HTERT RPE-1 (cell line): ENCODE measurements around the gene RNASE8.

Source experiments
- in situ Hi-C: fragments of 300-500 bp; cut with MboI; formaldehyde crosslinking; loops from 4 replicates; pipeline ENCODE4 v1.14.3; 2020; ENCODE audit warnings: low sequenced_read_pairs

The RNASE8 gene

GRCh38 chr14:21071225-21072030 is 13.8 kb downstream of the RNASE8 start:
- in situ Hi-C loops: no loop called here

- in situ Hi-C loops: no loop called here
Measured at GRCh38 chr14:21072031-21072473, 14.4 kb downstream of the RNASE8 start.

DNA sequence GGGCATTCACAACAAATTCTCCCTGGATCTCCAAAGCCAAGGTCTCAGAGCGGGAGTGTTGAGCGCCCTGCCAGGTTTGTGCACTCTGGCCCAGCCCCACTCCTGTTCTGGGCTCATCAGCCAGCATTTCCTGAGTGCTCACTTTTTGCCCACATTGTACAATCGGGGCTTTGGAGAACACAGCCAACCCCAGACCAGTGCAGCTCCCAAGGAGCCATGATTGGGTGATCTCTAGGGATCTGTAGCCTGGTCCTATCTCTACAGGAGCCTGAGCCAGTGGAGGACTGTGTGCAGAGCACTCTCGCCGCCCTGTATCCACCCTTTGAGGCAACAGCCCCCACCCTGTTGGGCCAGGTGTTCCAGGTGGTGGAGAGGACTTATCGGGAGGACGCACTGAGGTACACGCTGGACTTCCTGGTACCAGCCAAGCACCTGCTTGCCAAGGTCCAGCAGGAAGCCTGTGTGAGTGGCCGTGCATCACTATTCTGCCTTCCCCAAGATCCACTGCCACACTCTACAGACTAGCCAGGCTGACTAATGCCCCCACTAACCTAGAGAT is 15.2 kb downstream of the RNASE8 start:
- in situ Hi-C loops: no loop called here

DNA sequence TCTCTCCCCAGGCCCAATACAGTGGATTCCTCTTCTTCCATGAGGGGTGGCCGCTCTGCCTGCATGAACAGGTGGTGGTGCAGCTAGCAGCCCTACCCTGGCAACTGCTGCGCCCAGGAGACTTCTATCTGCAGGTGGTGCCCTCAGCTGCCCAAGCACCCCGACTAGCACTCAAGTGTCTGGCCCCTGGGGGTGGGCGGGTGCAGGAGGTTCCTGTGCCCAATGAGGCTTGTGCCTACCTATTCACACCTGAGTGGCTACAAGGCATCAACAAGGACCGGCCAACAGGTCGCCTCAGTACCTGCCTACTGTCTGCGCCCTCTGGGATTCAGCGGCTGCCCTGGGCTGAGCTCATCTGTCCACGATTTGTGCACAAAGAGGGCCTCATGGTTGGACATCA is 16.3 kb downstream of the RNASE8 start:
- in situ Hi-C loops: no loop called here

DNA sequence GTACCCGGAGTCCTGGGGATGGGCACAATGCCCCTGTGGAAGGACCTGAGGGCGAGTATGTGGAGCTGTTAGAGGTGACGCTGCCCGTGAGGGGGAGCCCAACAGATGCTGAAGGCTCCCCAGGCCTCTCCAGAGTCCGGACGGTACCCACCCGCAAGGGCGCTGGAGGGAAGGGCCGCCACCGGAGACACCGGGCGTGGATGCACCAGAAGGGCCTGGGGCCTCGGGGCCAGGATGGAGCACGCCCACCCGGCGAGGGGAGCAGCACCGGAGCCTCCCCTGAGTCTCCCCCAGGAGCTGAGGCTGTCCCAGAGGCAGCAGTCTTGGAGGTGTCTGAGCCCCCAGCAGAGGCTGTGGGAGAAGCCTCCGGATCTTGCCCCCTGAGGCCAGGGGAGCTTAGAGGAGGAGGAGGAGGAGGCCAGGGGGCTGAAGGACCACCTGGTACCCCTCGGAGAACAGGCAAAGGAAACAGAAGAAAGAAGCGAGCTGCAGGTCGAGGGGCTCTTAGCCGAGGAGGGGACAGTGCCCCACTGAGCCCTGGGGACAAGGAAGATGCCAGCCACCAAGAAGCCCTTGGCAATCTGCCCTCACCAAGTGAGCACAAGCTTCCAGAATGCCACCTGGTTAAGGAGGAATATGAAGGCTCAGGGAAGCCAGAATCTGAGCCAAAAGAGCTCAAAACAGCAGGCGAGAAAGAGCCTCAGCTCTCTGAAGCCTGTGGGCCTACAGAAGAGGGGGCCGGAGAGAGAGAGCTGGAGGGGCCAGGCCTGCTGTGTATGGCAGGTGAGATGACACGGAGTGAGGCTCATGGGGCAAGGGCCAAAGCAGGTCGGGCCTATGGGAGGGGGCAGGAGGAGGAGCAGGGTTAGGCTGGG is 17.0 kb downstream of the RNASE8 start:
- in situ Hi-C loops: no loop called here

DNA sequence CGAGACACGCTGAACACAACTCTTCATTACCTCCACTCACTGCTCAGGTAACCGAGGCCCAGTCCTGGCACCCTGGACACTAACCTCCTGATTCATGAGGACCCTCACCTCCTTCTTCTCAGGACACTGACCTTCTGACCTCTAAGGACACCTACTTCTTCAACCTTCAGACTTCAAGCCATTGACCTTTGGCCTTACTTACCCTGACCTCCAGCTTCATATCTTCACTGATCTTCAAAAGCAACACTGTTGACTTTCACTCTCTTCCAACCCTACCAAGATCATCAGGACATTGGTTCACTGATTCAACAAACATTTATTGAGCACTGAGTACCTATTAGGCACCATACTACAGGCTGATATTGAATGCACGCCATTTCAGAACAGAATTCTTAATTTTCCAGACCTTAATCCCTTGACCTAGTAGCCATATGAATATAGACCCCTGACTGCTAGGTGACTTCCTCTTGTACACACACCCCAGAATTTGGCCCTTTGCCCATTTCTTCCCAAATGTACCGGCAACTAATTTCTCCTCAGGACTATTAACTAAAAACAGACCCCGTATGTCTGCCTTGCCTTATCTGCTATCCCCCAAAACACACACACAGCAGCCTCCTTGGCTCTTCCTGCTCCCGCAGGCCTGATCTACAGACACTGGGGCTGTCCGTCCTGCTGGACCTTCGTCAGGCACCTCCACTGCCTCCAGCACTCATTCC is 18.3 kb downstream of the RNASE8 start:
- in situ Hi-C loops: no loop called here

DNA sequence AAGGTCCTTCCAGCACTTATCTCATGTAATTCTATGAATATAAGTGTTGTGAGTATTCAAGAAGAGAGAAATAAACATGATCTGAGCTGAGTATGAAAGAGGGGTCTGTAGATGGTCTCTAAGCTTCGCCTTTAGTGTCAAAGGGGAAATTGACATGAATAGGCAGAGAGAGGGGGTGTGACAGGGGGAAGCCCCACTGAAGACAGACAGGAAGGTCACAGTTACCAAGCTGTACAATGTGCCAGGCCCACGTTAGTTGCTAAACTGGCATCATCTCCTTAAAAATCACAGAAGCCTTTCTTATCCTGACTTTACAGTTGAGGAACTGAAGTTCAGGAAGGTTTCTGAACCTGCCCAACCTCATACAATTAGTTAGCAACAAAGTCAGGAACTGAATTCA is 20.1 kb downstream of the RNASE8 start:
- in situ Hi-C loops: no loop called here

DNA sequence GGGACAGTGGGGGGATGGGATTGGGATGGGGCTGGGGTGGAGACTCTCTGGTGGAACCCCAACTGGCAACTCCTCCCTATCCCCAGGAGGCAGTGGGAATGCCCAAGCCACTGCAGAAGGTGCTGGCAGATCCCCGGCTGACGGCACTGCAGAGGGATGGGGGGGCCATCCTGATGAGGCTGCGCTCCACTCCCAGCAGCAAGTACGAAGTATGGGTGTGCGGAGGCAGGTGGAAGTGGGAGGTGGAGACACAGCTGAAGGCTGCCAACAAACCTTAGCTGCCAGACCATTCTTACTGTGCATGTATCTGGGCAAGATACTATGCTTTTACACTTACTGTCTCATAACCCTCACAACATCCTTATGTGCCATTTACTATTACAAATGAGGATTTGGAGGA is 20.7 kb downstream of the RNASE8 start:
- in situ Hi-C loops: no loop called here

- in situ Hi-C loops: no loop called here
Measured at GRCh38 chr14:21078726-21079125, 21.1 kb downstream of the RNASE8 start.

- in situ Hi-C loops: no loop called here
Measured at GRCh38 chr14:21081521-21082142, 24.0 kb downstream of the RNASE8 start.

GRCh38 chr14:21083565-21084325 is 26.1 kb downstream of the RNASE8 start:
- in situ Hi-C loops: no loop called here

DNA sequence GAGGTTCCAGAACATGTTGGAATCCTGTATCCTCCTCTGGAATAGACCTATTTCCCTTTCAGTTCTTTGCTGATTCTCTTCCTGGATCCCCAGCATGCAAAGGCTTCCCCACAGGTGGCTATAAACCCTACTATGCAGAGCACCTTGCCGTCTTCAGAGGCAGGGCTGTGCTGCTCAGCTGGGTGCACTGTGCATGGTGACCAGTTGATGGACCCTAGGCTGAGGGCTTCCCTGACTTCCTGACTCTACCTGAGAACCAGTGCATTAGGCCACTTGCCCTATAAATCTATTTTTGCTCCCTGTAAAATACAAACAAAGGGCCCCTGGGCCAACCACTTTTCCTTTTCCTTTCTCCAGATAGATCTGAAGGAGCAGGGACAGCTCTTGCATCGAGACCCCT is 26.8 kb downstream of the RNASE8 start:
- in situ Hi-C loops: no loop called here

DNA sequence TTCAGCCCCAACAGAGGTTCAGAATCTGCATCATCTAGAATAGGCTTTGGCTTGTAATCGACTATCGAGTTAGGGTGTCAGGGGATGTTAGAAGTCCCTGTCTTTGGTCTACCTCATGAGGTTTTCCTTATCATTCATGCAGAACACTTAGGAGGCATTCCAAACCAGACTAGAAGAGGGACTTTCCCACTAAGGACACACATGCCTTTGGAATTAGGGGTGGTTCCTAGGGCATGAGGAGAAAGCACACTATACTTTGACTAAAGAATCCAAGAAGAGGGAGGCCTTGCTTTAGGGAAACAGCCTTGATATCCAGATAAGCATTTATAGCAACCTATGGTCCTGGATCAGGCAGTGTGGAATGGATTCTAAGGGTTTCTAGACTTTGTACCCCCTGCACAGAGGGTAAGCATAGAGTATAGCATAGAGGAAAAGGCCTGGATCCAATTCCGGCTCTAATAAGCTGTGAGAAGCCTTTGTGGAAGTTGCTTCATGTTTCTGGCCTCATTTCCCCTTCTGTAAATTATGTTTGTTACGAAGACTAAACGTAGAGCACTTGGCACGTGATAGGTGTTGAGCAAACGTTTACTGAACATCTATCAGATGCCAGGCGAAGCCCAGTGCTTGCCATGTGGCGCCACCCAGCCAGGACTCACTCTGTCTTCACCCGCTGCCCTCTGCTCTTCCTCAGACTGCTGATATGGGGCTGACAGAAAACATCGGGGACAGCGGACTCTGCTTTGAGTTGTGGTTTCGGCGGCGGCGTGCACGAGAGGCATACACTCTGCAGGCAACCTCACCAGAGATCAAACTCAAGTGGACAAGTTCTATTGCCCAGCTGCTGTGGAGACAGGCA is 27.6 kb downstream of the RNASE8 start:
- in situ Hi-C loops: no loop called here

DNA sequence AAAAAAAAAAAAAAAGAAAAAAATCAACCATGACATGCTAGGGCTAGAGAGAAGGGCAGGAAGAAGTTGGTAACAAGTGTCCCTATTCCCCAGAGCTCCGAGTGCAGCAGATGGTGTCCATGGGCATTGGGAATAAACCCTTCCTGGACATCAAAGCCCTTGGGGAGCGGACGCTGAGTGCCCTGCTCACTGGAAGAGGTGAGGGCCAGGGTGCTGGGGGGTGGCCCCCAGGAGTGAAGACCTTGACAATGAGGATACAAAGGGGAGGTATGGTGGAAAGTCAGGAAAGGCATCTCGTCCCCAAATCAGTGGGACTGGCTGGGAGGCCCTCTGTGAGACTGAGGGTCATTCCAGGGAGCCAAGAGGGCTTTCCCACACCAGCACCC is 29.3 kb downstream of the RNASE8 start:
- in situ Hi-C loops: no loop called here

DNA sequence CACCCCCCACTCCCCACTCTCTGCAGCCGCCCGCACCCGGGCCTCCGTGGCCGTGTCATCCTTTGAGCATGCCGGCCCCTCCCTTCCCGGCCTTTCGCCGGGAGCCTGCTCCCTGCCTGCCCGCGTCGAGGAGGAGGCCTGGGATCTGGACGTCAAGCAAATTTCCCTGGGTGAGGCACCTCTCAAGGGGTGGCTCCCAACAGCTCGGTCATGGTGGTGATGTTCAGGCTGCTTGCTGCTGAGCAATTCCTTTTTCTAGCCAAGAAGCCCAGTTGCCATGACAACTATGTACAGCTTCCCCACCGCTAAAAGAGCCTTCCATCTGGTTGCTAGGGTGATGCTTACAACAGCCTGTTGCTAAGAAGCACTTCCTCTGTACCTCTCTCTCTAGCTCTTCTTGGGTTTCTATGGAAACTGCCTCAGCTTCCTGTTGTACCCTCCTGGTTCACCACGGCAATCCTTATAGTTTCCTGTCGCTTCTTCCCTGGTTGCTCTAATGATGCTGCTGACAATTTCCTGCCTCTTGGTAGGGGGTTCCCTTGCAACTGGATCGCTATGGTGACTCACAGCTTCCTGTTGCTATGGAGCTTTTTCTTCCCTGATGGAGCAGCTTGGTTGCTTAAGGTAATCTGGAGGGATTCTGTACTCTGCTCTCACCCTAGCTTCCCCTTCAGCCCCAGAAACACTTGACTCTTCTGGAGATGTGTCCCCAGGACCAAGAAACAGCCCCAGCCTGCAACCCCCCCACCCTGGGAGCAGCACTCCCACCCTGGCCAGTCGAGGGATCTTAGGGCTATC is 29.9 kb downstream of the RNASE8 start:
- in situ Hi-C loops: no loop called here

DNA sequence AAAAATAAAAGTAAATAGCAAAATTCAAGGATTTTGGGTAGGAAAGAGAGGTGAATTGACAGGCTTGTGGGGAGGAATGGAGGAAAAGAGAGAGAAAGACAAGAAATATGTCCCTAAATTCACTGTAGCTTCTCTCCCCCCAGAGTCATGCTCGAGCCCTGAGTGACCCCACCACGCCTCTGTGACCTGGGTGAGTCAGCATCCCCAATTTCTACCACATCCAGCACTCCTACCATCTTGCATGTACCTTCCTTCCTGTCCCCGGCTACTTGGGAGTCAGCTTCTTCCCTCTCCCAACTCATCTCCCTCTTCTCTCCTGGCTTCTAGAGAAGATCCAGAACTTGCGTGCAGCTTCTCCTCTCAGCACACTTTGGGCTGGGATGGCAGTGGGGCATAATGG is 31.1 kb downstream of the RNASE8 start:
- in situ Hi-C loops: no loop called here

DNA sequence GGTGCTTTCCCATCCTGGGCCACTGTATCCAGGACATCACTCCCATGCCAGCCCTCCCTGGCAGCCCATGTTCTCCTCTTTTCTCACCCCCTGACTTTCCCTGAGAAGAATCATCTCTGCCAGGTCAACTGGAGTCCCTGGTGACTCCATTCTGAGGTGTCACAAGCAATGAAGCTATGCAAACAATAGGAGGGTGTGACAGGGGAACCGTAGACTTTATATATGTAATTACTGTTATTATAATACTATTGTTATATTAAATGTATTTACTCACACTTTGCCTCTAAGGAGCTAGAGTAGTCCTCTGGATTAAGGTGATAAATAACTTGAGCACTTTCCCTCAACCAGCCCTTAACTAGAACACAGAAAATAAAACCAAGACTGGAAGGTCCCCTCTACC is 31.6 kb downstream of the RNASE8 start:
- in situ Hi-C loops: no loop called here

GRCh38 chr14:21089877-21090193 is 32.2 kb downstream of the RNASE8 start:
- in situ Hi-C loops: no loop called here
